HG03097 (cell line): ENCODE results near the gene MOSMO.
A peak's percentile ranks its signal among the peaks of the same experiment; 100 is the strongest.
"Not testable (repeated sequence)": the region's sequence is repeated elsewhere in the genome, so short reads cannot be mapped to it uniquely, and the experiment has no call there.

Source experiments
- ATAC-seq: cut with Tn5 transposase; IDR thresholded peaks from one replicate; pipeline ENCODE4 v1.9.1; 2021; ENCODE audit not compliant: unreplicated experiment, low FRiP score

Gene MOSMO

DNA sequence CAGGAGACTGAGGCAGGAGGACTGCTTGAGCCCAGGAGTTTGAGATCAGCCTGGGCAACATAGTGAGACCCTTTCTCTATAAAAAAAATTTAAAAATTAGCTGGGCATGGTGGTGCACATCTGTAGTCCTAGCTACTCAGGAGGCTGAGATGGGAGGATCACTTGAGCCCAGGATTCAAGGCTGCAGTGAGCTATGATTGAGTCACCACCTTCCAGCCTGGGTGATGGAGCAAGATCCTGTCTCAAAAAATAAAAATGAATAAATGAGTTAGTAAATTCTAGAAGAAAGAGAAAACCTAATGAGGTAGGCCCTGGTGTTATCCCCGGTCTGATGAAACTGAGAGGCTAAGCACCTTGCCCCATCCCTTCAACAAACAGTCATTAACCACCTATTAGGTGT, 5.9 kb upstream of the MOSMO start:
- ATAC-seq = not testable (repeated sequence)

DNA sequence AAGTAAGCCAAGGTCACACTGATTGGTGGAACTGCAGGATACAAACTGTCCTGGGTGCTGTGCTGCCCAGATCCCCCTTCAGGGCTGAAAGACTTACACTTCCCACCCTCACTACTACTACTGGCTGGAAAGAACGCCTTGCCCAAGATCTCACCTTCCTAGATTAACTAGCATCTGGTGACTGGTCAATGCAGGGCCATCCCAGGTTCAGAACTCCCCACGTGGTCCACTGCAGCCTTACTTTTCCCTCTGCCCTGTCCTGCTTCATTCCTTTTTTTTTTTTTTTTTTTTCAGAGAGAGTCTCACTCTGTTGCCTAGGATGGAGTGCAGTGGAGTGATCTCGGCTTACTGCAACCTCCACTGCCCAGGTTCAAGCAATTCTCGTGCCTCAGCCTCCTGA, 4.7 kb upstream of the MOSMO start:
- ATAC-seq = no peak

DNA sequence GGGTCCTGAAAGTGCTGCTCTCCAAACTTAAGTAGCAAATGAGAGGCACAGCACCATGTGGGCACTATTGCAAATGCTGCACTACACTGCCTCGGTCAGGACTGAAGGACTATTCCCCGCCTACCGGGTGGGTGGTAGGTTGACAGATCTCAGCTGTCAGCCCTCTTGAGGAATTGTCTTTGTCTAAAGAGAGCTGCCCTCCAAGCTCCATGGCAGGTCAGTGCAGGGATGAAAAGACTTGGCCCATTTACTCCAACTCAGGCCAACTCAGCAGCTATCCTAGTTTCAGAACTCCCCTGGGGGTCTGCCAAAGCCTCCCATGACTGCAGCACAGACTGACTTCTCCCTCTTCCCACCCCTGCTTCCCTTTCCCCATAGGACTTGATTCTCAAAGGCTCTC, 3.6 kb upstream of the MOSMO start:
- ATAC-seq = no peak

DNA sequence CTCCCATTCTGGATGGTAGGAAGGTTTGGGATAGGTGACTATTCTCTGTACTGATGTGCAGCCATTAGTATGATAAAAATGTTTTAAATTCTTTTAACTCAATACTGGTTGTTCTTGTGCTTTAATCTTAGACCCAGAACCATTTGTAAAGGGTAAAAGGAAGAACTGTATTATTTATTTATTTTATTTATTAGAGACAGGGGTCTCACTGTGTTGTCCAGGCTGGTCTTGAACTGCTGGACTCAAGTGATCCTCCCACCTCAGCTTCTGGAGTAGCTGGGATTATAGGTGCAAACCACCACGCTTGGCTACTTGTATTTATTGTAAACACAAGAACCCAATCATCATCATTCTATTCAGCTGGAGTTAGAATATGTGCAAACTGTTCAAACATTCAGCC, 2.2 kb upstream of the MOSMO start:
- ATAC-seq = no peak

DNA sequence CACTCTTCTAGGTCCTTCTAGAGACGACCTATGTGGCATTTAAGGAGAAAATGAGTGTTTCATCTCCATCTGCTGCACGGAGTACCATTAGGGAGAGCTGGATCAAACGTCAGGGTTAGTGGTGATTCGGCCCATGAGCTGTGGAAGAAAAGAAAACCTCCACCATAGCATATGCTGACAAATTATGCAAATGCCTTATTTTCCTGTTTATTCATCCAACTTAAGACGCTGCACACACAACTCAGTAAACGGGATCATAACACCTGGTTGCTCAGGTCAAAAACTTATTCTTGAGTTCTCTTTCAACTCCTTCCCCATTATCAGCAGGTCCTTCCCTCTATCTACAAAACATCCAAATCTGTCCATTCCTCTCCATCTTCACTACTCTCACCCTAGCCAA, 1.3 kb upstream of the MOSMO start:
- ATAC-seq = no peak

DNA sequence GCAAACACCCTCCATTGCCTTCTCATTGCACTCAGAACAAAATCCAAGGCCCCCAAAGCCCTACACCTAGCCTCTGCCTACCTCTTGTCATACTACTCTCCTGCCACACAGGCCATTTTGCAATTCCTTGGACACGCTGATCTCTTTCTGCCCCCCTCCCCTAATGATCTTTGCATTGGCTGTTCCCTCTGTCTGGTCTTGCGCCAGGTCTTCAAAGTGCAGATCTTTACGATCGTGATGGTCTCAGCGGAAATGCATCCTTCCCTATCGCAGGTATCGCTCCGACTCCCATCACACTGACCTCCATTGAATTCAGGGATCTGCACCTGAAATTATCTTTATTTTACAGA, 777 bp upstream of the MOSMO start:
- no peak for ATAC-seq

DNA sequence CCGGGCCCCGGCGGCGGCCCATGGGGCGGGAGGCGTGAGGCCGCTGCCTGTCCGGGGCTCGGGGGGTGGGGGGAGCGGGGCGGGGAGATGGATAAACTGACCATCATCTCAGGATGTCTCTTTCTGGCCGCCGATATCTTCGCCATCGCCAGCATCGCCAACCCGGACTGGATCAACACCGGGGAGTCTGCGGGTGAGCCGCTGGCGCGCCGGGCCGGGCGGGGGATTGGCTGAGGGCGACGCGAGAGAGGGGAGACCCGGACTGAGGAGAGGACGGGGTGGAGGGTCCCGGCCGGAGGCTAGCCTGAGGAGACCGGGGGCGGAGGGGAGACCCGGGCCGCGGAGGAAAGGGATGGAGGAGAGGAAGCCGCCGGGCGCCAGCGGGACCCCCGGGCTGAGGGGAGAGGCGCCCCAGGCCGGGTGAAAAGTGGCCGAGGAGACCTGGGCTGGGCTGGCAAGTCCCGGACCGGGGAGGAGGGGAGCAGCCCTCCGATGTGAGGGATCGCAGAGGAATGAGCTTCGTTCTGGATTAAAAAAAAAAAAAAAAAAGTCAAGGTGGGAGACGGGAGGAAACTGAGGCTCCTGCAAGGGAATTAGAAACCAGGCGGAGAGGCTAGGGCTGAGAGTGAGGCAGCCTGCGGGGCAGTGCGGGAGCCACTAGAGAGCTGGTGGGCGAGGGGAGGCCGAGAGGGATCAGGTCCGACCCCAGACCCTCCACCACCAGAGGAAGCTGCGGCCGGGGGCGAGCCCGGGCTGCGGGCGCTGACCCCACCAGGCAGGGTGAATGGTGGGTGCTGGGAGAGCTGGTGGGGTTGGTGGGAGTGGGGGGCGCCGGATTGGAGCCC, 526 bp downstream of the MOSMO start:
- ATAC-seq = no peak

DNA sequence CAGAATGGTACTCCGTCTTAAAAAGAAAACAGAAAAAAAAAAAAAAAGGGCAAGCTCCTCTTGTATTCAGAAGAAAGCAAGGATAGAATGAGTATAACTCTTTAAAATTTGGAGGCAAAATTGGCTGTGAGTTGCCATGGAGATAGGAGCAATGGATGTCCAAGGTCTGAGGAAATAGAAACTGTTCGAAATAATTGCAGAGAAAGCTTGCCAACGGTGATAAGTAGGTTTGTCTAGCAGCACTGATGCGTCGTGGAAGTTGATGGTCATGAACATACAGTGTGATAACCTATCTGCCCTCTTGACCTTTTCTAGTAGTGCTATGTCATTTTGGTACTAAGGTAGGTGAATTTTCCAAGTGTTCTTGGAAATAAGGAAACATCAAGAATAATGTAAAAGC, 3.0 kb downstream of the MOSMO start:
- no peak for ATAC-seq

DNA sequence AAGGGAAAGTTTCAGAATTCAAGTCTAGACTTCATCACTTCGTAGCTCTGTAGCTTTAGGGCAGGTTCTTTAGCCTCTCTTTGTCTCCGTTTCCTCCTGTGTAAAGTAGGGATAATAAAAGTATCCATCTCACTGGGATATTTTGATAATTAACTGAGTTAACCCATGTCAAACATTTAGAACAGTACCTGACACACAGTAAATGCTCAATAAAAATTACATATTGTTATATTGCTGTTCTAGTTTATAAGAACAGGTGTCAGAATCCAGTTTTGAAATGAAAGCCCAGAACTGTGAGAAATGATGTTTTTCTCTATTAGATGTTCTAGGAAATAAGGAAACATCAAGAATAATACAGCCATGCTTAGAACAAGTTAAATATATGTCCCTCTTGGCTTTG, 4.3 kb downstream of the MOSMO start:
- no peak for ATAC-seq

DNA sequence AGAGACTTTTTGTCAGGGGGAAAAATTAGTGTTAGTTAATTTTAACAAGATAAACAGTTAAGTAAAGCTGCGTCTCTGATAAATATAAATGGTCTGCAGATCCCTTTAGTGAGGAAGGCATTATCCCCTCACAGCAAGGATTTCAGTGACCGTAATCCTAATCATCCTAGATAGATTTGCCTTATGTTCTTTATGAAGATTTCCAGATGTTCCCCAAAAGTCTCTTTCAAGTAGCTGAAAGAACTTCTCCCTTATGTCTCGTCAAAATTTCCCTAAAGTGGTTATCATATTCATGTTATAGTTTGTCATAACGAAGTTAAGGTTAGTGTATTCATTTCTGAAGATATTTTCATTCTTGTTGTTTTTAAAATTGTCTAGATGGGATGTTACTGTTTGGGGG, 5.6 kb downstream of the MOSMO start:
- no peak for ATAC-seq

DNA sequence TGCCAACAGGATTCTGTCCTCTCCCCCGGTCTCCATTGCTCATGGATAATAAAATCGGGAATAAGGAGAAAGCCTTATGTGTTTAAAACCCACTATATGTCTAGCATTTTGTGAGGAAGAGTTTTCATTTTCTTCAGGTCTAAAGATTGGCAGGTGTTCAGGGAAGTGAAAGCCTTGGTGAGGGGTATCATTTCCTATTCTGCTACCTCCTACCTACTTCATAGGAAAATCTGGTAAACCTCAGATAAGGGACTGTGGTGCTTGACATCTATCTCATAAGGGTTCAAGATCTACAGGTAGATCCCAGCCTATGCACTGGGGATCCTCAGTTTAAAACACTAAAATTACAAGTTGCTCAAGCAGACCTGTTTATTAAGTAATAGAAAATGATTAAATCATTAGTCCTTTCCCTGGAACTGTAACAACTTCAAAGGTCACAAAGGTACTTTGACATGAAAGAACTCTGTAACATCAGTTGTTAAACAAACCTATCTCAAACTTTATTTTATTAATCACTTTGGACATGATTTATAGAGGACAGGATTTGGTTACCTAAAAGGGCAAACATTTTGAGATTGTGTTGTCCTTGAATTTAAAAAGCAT, 6.5 kb downstream of the MOSMO start:
- ATAC-seq = no peak

DNA sequence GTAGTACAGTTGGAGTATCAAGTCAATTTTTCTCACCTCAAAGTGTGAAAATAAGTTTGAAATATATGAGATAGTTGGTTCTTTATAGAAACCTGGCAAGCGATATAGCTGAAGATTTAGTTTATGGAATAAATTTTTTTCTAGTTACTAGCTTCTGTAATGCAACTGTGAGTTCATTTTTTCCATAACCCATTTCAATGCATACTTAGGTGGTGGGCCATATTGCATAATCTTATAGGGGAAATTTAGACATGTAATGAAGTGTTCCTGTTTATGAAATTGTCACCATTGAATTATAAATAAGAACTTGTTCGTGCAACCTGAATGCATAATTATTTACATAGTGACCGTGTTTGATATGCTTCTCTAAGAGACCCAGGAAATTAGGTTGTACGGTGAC, 9.0 kb downstream of the MOSMO start:
- no peak for ATAC-seq

DNA sequence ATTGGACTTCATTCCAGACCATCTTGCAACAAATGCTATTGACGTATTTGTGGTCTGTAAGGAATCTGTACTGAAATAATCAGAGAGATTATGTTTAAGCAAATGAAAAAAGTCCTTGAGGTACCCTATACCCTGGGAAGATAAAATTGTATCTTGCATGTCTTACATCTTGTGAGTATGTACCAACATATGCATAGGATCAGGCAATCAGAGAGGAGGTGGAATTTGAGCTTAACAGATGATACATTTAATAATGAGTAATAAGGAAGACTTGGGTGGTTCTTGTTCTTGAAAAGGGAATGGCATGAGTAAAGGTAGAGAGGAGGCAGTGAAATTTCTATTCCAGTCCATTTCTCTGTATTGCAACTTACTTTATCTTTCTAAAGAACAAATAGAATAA, 10.6 kb downstream of the MOSMO start:
- ATAC-seq = no peak

DNA sequence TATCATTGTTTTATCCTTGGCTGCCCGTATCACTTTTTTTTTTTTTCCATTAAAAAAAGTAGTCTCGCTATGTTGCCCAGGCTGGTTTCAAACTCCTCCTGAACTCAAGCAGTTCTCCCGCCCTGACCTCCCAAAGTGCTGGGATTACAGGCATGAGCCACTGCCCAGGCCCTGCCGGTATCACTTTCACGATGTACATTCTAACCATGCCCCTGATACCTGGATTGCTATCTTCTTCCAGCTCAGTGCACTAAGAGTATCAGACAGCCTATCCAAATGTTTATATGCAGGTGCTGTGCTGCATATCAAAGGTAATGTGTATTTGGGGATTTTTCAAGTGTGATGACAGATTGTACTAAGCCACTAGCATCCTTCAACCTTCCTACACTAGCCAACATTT, 14.2 kb downstream of the MOSMO start:
- no peak for ATAC-seq

DNA sequence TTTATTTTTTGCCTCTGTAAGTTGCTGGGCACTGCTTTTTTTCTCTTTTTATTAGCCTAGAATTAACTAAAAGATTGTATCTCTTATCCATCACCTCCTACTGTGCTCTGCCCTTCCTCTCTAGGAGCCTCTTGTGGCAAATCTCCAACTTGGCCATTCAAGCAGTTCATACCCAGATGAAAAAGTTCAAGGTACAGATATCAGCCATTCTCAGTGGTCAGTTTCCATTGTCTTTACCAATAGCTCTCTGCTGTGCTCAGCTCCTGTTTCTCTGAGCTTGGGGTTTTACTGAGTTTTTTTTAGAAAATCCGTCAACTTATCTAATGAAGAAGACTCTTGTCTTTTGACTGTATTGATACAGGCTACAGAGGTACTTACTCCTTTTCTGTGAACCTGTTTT, 15.6 kb downstream of the MOSMO start:
- no peak for ATAC-seq

DNA sequence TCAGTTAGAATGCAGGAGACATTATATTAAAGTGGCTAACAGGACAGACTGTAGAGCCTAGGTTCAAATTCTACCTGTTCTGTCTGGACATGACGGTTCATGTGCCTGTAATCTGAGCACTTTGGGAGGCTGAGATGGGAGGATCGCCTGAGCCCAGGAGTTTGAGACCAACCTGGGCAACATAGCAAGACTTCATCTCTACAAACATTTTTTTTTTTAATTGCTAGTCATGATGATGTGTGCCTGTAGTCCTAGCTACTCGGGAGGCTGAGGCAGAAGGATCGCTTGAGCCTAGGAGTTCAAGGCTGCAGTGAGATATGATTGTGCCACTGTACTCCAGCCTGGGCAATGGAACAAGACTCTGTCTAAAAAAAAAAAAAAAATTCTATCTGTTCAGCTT, 16.9 kb downstream of the MOSMO start:
- not testable (repeated sequence) for ATAC-seq

DNA sequence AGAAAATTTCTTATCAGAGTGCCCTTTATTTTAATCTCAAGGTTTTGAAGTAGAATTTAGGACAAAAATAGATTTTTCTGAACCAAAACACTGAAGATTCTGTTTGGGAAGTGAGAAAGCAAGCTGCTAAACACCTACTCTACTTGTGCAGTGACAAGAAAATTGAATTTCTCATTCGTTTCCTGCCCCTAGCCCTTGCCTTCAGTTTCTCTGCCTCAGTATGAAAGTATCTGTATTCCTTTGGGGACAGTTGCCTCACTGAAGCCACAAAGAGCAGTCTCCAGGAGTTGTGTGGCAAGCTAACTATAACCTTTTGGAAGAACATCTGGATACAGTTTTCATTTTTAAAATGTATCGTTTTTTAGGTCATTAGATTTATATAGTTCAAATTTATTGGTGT, 19.7 kb downstream of the MOSMO start:
- no peak for ATAC-seq

DNA sequence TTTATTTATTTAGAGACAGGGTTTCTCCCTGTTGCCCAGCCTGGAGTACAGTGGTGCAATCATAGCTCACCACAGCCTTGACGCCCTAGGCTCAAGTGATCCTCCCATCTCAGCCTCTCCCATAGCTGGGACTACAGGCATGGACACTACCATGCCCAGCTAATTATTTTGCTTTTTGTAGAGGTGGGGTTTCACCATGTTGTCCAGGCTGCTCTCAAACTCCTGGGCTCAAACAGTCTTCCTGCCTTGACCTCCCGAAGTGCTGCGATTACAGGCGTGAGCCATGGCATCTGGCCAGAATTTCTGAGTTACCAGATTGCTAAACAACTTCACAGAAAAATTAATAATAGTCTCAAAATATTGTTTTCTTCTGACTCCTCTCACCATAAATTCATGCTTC, 21.7 kb downstream of the MOSMO start:
- no peak for ATAC-seq

DNA sequence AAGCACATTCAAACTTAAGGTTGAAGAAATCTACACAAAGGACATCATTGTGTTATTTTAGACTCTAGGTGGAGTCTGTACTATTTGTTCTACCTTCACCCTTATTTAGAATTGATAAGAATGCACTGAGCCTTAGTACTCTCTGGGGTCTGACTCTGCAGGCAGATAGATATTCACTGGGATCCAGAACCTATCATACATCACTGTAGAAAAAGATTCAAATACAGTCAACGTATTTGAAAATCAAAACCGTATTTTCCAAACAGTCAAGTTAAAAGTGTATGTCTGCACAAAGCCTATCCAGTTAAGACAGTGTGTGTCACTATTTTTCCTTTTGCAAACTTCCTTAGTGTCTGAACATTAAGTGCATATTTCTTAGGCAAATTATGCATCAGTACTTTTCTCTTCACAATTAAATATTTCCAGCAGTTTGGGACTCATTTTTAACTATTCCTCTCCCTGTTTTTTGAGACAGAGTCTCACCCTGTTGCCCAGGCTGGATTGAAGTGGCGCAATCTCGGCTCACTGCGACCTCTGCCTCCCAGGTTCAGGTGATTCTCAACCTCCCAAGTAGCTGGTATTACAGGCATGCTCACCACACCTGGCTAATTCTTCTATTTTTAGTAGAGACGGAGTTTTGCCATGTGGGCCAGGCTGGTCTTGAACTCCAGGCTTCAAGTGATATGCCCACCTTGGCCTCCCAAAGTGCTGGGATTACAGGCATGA, 22.3 kb downstream of the MOSMO start:
- no peak for ATAC-seq

DNA sequence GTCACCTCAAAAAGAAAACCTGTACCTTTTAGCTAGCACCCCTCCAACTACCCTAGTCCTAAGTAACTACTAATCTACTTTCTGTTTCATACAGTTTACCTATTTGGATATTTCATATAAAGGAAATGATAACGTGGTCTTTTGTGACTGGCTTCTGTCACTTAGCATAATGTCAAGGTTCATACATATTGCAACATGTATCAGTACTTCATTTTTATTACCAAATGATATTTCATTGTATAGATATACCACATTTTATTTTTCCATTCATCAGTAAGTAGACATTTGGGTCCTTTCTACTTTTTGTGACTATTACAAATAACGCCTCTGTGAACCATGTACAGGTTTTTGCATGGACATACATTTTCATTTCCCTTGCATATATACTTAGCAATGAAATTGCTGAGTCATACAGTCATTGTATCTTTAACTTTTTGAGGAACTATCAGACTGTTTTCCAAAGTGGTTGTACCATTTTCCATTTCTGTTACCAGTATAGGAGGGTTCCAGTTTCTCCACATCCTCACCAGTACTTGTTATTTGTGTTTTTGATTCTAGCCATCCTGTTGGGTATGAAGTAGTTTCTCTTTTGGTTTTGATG, 23.7 kb downstream of the MOSMO start:
- no peak for ATAC-seq

DNA sequence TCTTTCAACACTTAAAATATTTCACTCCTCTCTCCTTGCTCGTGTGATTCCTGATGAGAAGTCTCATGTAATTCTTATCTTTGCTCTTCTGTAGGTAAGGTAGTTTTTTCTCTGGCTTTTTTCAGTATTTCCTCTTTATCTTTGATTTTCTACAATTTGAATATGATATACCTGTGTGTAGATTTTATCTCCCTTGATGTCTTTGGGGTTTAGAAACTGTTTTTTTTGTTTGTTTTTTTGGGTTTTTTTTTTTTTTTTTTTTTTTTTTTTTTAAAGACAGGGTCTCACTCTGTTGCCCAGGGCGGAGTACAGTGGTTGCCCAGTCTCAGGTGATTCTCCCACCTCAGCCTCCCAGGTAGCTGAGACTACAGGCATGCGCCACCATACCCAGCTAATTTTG, 26.6 kb downstream of the MOSMO start:
- ATAC-seq = no peak

DNA sequence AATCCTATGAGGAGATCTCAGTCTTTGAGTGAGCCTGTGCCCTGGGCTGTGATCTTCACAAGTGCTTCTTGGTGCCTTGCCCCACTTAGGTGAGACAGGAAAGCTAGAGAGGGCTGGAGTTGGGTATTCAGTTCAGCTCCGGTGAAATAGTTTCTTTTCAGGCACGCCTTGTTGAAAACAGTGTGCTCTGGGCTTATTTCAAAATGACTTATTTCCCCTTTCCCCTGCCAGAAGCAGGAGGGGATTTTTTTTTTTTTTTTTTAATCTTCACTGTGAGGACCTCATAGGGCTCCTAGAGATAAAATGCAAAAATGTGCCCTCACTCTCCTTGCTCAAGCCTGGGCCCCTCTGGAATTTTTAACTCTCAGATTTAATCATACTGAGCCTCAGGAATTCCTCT, 27.2 kb downstream of the MOSMO start:
- peak; percentile 61 for ATAC-seq
